Measurements from ENCODE around the gene VKORC1L1. TPM values are rescaled to one million over a fixed set of nuclear protein-coding genes. Genes with fewer than 3 reads are reported as not detected.
"Not testable (repeated sequence)": the region's sequence is repeated elsewhere in the genome, so short reads cannot be mapped to it uniquely, and the experiment has no call there.

VKORC1L1 gene
- total RNA-seq, 2 donors from 2014 or later, result 18.2 to 24.0 TPM

- H3K27me3 Mint-ChIP-seq; H3K36me3 Mint-ChIP-seq; DNase-seq (ENCODE audit: low spot score); H3K4me1 Mint-ChIP-seq (ENCODE audit: low read depth in 2 of 2); H3K27ac Mint-ChIP-seq; ATAC-seq; H3K4me3 Mint-ChIP-seq; H3K9me3 Mint-ChIP-seq: not testable (repeated sequence)
These were observed 5.2 kb upstream of the VKORC1L1 start for GRCh38 chr7:65867681-65868080.

- H3K9me3 Mint-ChIP-seq; H3K27ac Mint-ChIP-seq; DNase-seq (ENCODE audit: low spot score); ATAC-seq; H3K36me3 Mint-ChIP-seq; H3K4me1 Mint-ChIP-seq (ENCODE audit: low read depth in 2 of 2); H3K27me3 Mint-ChIP-seq; H3K4me3 Mint-ChIP-seq: not testable (repeated sequence)
These were observed 3.6 kb upstream of the VKORC1L1 start for GRCh38 chr7:65869312-65869711.

- ATAC-seq; H3K9me3 Mint-ChIP-seq; H3K27me3 Mint-ChIP-seq; H3K36me3 Mint-ChIP-seq; H3K4me3 Mint-ChIP-seq; H3K4me1 Mint-ChIP-seq (ENCODE audit: low read depth in 2 of 2); H3K27ac Mint-ChIP-seq; DNase-seq (ENCODE audit: low spot score): not testable (repeated sequence)
These were observed 1.4 kb upstream of the VKORC1L1 start for GRCh38 chr7:65871451-65871850.

- not testable (repeated sequence) for H3K9me3 Mint-ChIP-seq; H3K36me3 Mint-ChIP-seq; H3K27me3 Mint-ChIP-seq; H3K4me1 Mint-ChIP-seq (ENCODE audit: low read depth in 2 of 2)
- Mint-ChIP-seq H3K27ac (peak overlapping the region; percentile 51 to 71), H3K4me3 (peak overlapping the region; percentile 85)
- ATAC-seq (peak; percentile 44 to 62), DNase-seq (ENCODE audit: low spot score) (peak; percentile 63)
These were observed 814 bp downstream of the VKORC1L1 start for GRCh38 chr7:65873582-65874193.

- H3K36me3 Mint-ChIP-seq; ATAC-seq; H3K27me3 Mint-ChIP-seq; H3K9me3 Mint-ChIP-seq; DNase-seq (ENCODE audit: low spot score); H3K27ac Mint-ChIP-seq; H3K4me3 Mint-ChIP-seq: not testable (repeated sequence)
- peaks cover 17% of the 10 kb centered on the region in 2 donors for H3K4me1 Mint-ChIP-seq (ENCODE audit: low read depth in 2 of 2)
These were observed 2.8 kb downstream of the VKORC1L1 start for GRCh38 chr7:65875715-65876114.

GRCh38 chr7:65879292-65880153 is 6.6 kb downstream of the VKORC1L1 start:
- H3K4me3 Mint-ChIP-seq; H3K9me3 Mint-ChIP-seq; H3K27ac Mint-ChIP-seq; H3K36me3 Mint-ChIP-seq; H3K27me3 Mint-ChIP-seq; DNase-seq (ENCODE audit: low spot score); ATAC-seq: not testable (repeated sequence)
- H3K4me1 Mint-ChIP-seq (ENCODE audit: low read depth in 2 of 2), result peaks cover 11 to 13% of the 10 kb centered on the region in 2 donors

- H3K36me3 Mint-ChIP-seq; H3K27ac Mint-ChIP-seq; H3K9me3 Mint-ChIP-seq; H3K27me3 Mint-ChIP-seq; DNase-seq (ENCODE audit: low spot score); ATAC-seq; H3K4me3 Mint-ChIP-seq: not testable (repeated sequence)
- peaks cover 11 to 13% of the 10 kb centered on the region in 2 donors for H3K4me1 Mint-ChIP-seq (ENCODE audit: low read depth in 2 of 2)
These were observed 7.4 kb downstream of the VKORC1L1 start for GRCh38 chr7:65880242-65880641.

- not testable (repeated sequence) for ATAC-seq; DNase-seq (ENCODE audit: low spot score); H3K27ac Mint-ChIP-seq; H3K9me3 Mint-ChIP-seq; H3K4me3 Mint-ChIP-seq; H3K36me3 Mint-ChIP-seq; H3K4me1 Mint-ChIP-seq (ENCODE audit: low read depth in 2 of 2); H3K27me3 Mint-ChIP-seq
These were observed 12.1 kb downstream of the VKORC1L1 start for GRCh38 chr7:65884983-65885382.

GRCh38 chr7:65885533-65885932 is 12.7 kb downstream of the VKORC1L1 start:
- not testable (repeated sequence) for DNase-seq (ENCODE audit: low spot score); ATAC-seq; H3K9me3 Mint-ChIP-seq; H3K4me3 Mint-ChIP-seq; H3K27ac Mint-ChIP-seq; H3K4me1 Mint-ChIP-seq (ENCODE audit: low read depth in 2 of 2); H3K36me3 Mint-ChIP-seq; H3K27me3 Mint-ChIP-seq

GRCh38 chr7:65888434-65889156 is 15.7 kb downstream of the VKORC1L1 start:
- not testable (repeated sequence) for ATAC-seq; H3K9me3 Mint-ChIP-seq; H3K4me3 Mint-ChIP-seq; H3K27ac Mint-ChIP-seq; H3K4me1 Mint-ChIP-seq (ENCODE audit: low read depth in 2 of 2); DNase-seq (ENCODE audit: low spot score); H3K27me3 Mint-ChIP-seq
- peaks cover 17% of the 10 kb centered on the region for H3K36me3 Mint-ChIP-seq

- H3K4me1 Mint-ChIP-seq (ENCODE audit: low read depth in 2 of 2); H3K4me3 Mint-ChIP-seq; H3K27me3 Mint-ChIP-seq; ATAC-seq; H3K27ac Mint-ChIP-seq; DNase-seq (ENCODE audit: low spot score); H3K9me3 Mint-ChIP-seq: not testable (repeated sequence)
- peaks cover 17% of the 10 kb centered on the region for H3K36me3 Mint-ChIP-seq
These were observed 16.8 kb downstream of the VKORC1L1 start for GRCh38 chr7:65889722-65890121.

GRCh38 chr7:65892161-65892560 is 19.3 kb downstream of the VKORC1L1 start:
- Mint-ChIP-seq H3K27me3 (no peaks in the 10 kb centered on the region), H3K9me3 (no peaks in the 10 kb centered on the region), H3K4me3 (no peak overlapping the region), H3K4me1 (ENCODE audit: low read depth in 2 of 2) (peaks cover 0 to 5% of the 10 kb centered on the region in 2 donors), H3K36me3 (peaks cover 11% of the 10 kb centered on the region), H3K27ac (no peak overlapping the region)
- ATAC-seq, result no peak
- DNase-seq (ENCODE audit: low spot score), result no peak

GRCh38 chr7:65892835-65893234 is 20.0 kb downstream of the VKORC1L1 start:
- peaks cover 0 to 5% of the 10 kb centered on the region in 2 donors for H3K4me1 Mint-ChIP-seq (ENCODE audit: low read depth in 2 of 2)
- DNase-seq (ENCODE audit: low spot score) (no peak), ATAC-seq (no peak)
- H3K36me3 Mint-ChIP-seq, result peaks cover 11% of the 10 kb centered on the region
- H3K4me3 Mint-ChIP-seq, result no peak overlapping the region
- no peaks in the 10 kb centered on the region for H3K27me3 Mint-ChIP-seq
- H3K9me3 Mint-ChIP-seq, result no peaks in the 10 kb centered on the region
- H3K27ac Mint-ChIP-seq, result no peak overlapping the region

Measured in natural killer cell treated with Interleukin-12 subunit alpha and Interleukin-12 subunit beta and Interleukin-15 and Interleukin-18, amount 100 ng/mL, for 72 hours (primary cell).